ENCODE results near the gene H6PD.

- TF ChIP-seq GATA2 (IDR thresholded peaks at IDR 0.05; ENCODE audit: low read depth, low read length) (no peak), GATA3 (IDR thresholded peaks at IDR 0.05; ENCODE audit: low read depth, low read length) (no peak)
These were observed 3.6 kb downstream of the H6PD start for GRCh38 chr1:9238134-9238533.
